Mammary epithelial cell (primary cell): ENCODE data around the gene FAU.

Experiments used
- EZH2 ChIP-seq: IDR thresholded peaks from 2 replicates; pipeline ENCODE4 v1.6.1; 2012; ENCODE audit warnings: low read length, inconsistent platforms, borderline replicate concordance
- TF ChIP-seq, protein P1 (sequence below), 2 donors: IDR thresholded peaks in 1 of 2; conservative IDR thresholded peaks in 1 of 2; 2 replicates each; pipeline ENCODE4 v1.5.1; 2011 to 2012; ENCODE audit warnings: inconsistent platforms in 2 of 2, low read length in 2 of 2, mild to moderate bottlenecking in 2 of 2, control low read depth in 1 of 2, low read depth in 1 of 2; ENCODE audit not compliant: insufficient read depth in 1 of 2; ENCODE audit errors: extremely low read depth in 1 of 2

DNA sequence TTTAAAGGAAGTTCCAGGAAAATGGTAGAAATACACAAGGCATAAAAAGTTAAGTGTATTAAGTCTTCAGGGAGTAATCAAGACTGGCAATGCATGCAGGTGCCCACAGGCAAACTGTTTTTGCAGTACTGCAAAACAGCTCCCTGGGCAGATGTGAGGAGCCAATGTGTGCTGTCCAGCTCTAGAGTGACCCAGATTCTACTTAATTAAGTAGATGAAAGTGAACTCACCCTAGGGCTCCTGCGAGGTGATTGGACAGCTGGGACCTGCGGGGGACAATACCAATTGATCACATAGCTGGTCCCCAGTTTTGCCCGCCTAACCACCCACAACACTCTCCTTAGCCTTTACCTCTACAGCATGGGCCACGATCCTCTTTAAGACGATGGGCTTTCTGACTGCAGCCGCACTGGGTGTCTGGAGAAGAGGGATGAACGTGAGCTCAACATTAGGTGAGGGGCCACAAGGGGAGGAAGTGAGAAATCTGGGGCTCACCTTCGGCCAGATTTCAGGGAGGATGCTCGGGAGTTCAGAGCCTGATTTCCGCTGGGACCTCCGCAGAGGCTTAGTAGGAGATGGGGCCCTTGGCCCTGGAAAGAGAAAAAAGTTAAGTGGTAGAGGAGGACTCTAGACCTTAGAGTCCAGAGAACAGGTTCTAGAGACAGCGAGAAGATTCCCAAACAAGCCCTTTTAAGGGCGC, 38.6 kb downstream of the FAU start:
- TF ChIP-seq, protein P1, sequence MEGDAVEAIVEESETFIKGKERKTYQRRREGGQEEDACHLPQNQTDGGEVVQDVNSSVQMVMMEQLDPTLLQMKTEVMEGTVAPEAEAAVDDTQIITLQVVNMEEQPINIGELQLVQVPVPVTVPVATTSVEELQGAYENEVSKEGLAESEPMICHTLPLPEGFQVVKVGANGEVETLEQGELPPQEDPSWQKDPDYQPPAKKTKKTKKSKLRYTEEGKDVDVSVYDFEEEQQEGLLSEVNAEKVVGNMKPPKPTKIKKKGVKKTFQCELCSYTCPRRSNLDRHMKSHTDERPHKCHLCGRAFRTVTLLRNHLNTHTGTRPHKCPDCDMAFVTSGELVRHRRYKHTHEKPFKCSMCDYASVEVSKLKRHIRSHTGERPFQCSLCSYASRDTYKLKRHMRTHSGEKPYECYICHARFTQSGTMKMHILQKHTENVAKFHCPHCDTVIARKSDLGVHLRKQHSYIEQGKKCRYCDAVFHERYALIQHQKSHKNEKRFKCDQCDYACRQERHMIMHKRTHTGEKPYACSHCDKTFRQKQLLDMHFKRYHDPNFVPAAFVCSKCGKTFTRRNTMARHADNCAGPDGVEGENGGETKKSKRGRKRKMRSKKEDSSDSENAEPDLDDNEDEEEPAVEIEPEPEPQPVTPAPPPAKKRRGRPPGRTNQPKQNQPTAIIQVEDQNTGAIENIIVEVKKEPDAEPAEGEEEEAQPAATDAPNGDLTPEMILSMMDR (conservative IDR thresholded peaks at IDR 0.05 in 1 of 2, IDR thresholded peaks at IDR 0.05 in 1 of 2; ENCODE audit: extremely low read depth in 1 of 2, insufficient read depth in 1 of 2, low read depth in 1 of 2, low read length in 2 of 2): no peak
- no peak for TF ChIP-seq EZH2
